Measurements from ENCODE around the gene ARMC3. TPM values are rescaled to one million over a fixed set of nuclear protein-coding genes. Genes with fewer than 3 reads are reported as not detected.

ARMC3 gene
- total and polyA plus RNA-seq, 5 donors, result not detected

GRCh38 chr10:23021430-23021829 is 93.6 kb downstream of the ARMC3 start:
- WGBS, result 82% methylated on average over 2 of the region's 2 CpGs
- intact Hi-C loops (cut with DNase I), result no loop called here
- H3K27ac ChIP-seq (ENCODE audit: low read length), result no peak overlapping the region
- H3K9me3 ChIP-seq (ENCODE audit: control insufficient read depth, low read length), result peaks cover 7% of the 10 kb centered on the region
- DNase-seq (no peak), ATAC-seq (no peak)
- no peak overlapping the region for H3K4me3 ChIP-seq (ENCODE audit: low read length)
- no peaks in the 10 kb centered on the region for H3K4me1 ChIP-seq (ENCODE audit: control insufficient read depth, insufficient read depth, low read length)
- H3K27me3 ChIP-seq (ENCODE audit: control insufficient read depth, insufficient read depth), result no peaks in the 10 kb centered on the region

GRCh38 chr10:23024002-23024401 is 96.1 kb downstream of the ARMC3 start:
- intact Hi-C loops (cut with DNase I), result no loop called here

DNA sequence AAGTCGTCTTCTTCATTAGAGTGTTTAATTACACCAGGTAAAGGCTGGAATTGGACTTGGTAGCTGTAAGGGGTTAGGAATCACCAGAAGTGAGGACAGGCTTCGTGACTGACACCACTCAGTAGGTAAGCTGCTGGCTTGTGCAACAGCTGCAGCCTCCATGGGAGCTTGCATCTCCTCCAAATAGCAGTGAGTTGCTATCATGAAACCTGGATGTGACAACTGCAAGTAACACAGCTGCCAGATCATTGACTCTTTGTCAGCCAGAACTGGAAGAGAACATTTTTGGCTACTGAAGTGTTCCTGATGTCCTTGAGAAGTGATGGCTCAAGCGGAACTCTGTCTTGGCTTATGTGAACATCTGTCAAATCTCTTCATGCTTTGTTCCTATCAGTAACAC is 103.5 kb downstream of the ARMC3 start:
- intact Hi-C loops (cut with DNase I), result no loop called here
- no peaks in the 10 kb centered on the region for H3K4me1 ChIP-seq (ENCODE audit: control insufficient read depth, insufficient read depth, low read length)
- H3K9me3 ChIP-seq (ENCODE audit: control insufficient read depth, low read length), result no peaks in the 10 kb centered on the region
- H3K4me3 ChIP-seq (ENCODE audit: low read length), result no peak overlapping the region
- ATAC-seq (peak; percentile 65 to 92), DNase-seq (no peak)
- no peak overlapping the region for H3K27ac ChIP-seq (ENCODE audit: low read length)
- 33% methylated on average over 3 of the region's 3 CpGs for WGBS
- no peaks in the 10 kb centered on the region for H3K27me3 ChIP-seq (ENCODE audit: control insufficient read depth, insufficient read depth)

More at GRCh38 chr10:23024002-23024401, 96.1 kb downstream of the ARMC3 start:
- H3K27ac ChIP-seq (ENCODE audit: low read length), result no peak overlapping the region
- H3K27me3 ChIP-seq (ENCODE audit: control insufficient read depth, insufficient read depth), result no peaks in the 10 kb centered on the region
- ATAC-seq (no peak), DNase-seq (no peak)
- 88% methylated on average over 2 of the region's 2 CpGs for WGBS
- peaks cover 7% of the 10 kb centered on the region for H3K9me3 ChIP-seq (ENCODE audit: control insufficient read depth, low read length)
- H3K4me1 ChIP-seq (ENCODE audit: control insufficient read depth, insufficient read depth, low read length), result no peaks in the 10 kb centered on the region
- H3K4me3 ChIP-seq (ENCODE audit: low read length), result no peak overlapping the region

GRCh38 chr10:23034790-23035189 is 106.9 kb downstream of the ARMC3 start:
- ATAC-seq (no peak), DNase-seq (no peak)
- H3K27ac ChIP-seq (ENCODE audit: low read length), result no peak overlapping the region
- no peaks in the 10 kb centered on the region for H3K27me3 ChIP-seq (ENCODE audit: control insufficient read depth, insufficient read depth)
- H3K9me3 ChIP-seq (ENCODE audit: control insufficient read depth, low read length), result no peaks in the 10 kb centered on the region
- intact Hi-C loops (cut with DNase I), result no loop called here
- no peak overlapping the region for H3K4me3 ChIP-seq (ENCODE audit: low read length)
- H3K4me1 ChIP-seq (ENCODE audit: control insufficient read depth, insufficient read depth, low read length), result no peaks in the 10 kb centered on the region

GRCh38 chr10:23035569-23035968 is 107.7 kb downstream of the ARMC3 start:
- Histone ChIP-seq H3K4me3 (ENCODE audit: low read length) (no peak overlapping the region), H3K4me1 (ENCODE audit: control insufficient read depth, insufficient read depth, low read length) (no peaks in the 10 kb centered on the region), H3K27ac (ENCODE audit: low read length) (no peak overlapping the region), H3K9me3 (ENCODE audit: control insufficient read depth, low read length) (no peaks in the 10 kb centered on the region), H3K27me3 (ENCODE audit: control insufficient read depth, insufficient read depth) (no peaks in the 10 kb centered on the region)
- intact Hi-C loops (cut with DNase I), result no loop called here
- DNase-seq (no peak), ATAC-seq (peak in 1 of 2 donors; percentile 31)

GRCh38 chr10:23037152-23037551 is 109.3 kb downstream of the ARMC3 start:
- DNase-seq (no peak), ATAC-seq (no peak)
- Histone ChIP-seq H3K27ac (ENCODE audit: low read length) (no peak overlapping the region), H3K9me3 (ENCODE audit: control insufficient read depth, low read length) (no peaks in the 10 kb centered on the region), H3K4me1 (ENCODE audit: control insufficient read depth, insufficient read depth, low read length) (no peaks in the 10 kb centered on the region), H3K4me3 (ENCODE audit: low read length) (no peak overlapping the region), H3K27me3 (ENCODE audit: control insufficient read depth, insufficient read depth) (no peaks in the 10 kb centered on the region)
- intact Hi-C loops (cut with DNase I), result no loop called here
- WGBS, result 66% methylated on average over 10 of the region's 10 CpGs

GRCh38 chr10:23037561-23037960 is 109.7 kb downstream of the ARMC3 start:
- intact Hi-C loops (cut with DNase I), result no loop called here
- no peaks in the 10 kb centered on the region for H3K27me3 ChIP-seq (ENCODE audit: control insufficient read depth, insufficient read depth)
- H3K4me1 ChIP-seq (ENCODE audit: control insufficient read depth, insufficient read depth, low read length), result no peaks in the 10 kb centered on the region
- DNase-seq, result no peak
- no peak overlapping the region for H3K27ac ChIP-seq (ENCODE audit: low read length)
- 33% methylated on average over 4 of the region's 4 CpGs for WGBS
- peak in 1 of 2 donors; percentile 54 for ATAC-seq
- no peak overlapping the region for H3K4me3 ChIP-seq (ENCODE audit: low read length)
- no peaks in the 10 kb centered on the region for H3K9me3 ChIP-seq (ENCODE audit: control insufficient read depth, low read length)

DNA sequence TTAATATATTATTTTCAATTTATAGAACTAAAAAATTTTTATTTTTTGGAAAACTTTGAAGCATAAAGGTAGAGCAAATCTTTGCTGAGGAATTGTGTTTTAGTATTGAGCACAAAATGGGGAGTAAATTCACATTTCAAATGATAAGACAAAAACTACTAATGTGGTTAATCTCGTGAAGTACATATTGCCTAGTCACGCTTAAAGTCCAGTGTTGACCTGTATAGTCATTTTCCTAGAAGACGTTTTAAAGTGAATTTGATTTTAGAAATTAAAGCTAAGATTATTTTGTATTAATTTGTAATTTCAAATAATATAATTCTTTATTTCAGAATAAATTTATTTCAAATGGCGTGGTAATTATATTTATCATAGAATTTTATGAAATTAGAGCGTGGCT is 110.3 kb downstream of the ARMC3 start:
- Histone ChIP-seq H3K9me3 (ENCODE audit: control insufficient read depth, low read length) (no peaks in the 10 kb centered on the region), H3K4me1 (ENCODE audit: control insufficient read depth, insufficient read depth, low read length) (no peaks in the 10 kb centered on the region), H3K4me3 (ENCODE audit: low read length) (no peak overlapping the region), H3K27ac (ENCODE audit: low read length) (no peak overlapping the region), H3K27me3 (ENCODE audit: control insufficient read depth, insufficient read depth) (no peaks in the 10 kb centered on the region)
- 93% methylated on average over 5 of the region's 5 CpGs for WGBS
- ATAC-seq (no peak), DNase-seq (no peak)
- intact Hi-C loops (cut with DNase I), result no loop called here

- intact Hi-C loops (cut with DNase I), result no loop called here
- no peak overlapping the region for H3K27ac ChIP-seq (ENCODE audit: low read length)
- no peaks in the 10 kb centered on the region for H3K9me3 ChIP-seq (ENCODE audit: control insufficient read depth, low read length)
- no peak for DNase-seq
- 91% methylated on average over 2 of the region's 2 CpGs for WGBS
- H3K4me1 ChIP-seq (ENCODE audit: control insufficient read depth, insufficient read depth, low read length), result no peaks in the 10 kb centered on the region
- no peak overlapping the region for H3K4me3 ChIP-seq (ENCODE audit: low read length)
- ATAC-seq, result no peak
- no peaks in the 10 kb centered on the region for H3K27me3 ChIP-seq (ENCODE audit: control insufficient read depth, insufficient read depth)
Observed at GRCh38 chr10:23040002-23040401, 112.1 kb downstream of the ARMC3 start.

DNA sequence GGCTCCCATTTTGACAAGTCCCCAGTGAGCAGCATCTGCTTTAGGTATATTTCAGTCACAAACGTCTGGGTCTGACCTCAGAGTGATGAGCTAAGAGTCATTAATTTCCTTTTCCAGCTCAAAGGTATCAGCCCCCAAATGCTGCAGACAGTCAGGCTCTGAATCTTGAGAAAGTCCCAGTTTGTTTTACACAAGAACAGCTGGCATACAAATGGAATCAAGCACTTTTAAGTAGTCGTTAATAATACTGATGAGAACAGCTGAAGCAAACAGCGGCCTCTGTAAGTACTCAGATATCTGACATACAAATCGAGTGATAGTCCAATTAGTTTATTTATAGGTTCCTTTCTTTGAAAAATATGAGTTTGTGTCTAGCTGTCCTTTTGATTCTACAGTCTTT is 118.2 kb downstream of the ARMC3 start:
- intact Hi-C loops (cut with DNase I), result no loop called here
- no peak overlapping the region for H3K4me3 ChIP-seq (ENCODE audit: low read length)
- ATAC-seq, result no peak
- DNase-seq, result no peak
- no peak overlapping the region for H3K27ac ChIP-seq (ENCODE audit: low read length)
- no peaks in the 10 kb centered on the region for H3K9me3 ChIP-seq (ENCODE audit: control insufficient read depth, low read length)
- WGBS, result 34% methylated on average over 4 of the region's 4 CpGs
- H3K27me3 ChIP-seq (ENCODE audit: control insufficient read depth, insufficient read depth), result no peaks in the 10 kb centered on the region
- H3K4me1 ChIP-seq (ENCODE audit: control insufficient read depth, insufficient read depth, low read length), result no peaks in the 10 kb centered on the region

DNA sequence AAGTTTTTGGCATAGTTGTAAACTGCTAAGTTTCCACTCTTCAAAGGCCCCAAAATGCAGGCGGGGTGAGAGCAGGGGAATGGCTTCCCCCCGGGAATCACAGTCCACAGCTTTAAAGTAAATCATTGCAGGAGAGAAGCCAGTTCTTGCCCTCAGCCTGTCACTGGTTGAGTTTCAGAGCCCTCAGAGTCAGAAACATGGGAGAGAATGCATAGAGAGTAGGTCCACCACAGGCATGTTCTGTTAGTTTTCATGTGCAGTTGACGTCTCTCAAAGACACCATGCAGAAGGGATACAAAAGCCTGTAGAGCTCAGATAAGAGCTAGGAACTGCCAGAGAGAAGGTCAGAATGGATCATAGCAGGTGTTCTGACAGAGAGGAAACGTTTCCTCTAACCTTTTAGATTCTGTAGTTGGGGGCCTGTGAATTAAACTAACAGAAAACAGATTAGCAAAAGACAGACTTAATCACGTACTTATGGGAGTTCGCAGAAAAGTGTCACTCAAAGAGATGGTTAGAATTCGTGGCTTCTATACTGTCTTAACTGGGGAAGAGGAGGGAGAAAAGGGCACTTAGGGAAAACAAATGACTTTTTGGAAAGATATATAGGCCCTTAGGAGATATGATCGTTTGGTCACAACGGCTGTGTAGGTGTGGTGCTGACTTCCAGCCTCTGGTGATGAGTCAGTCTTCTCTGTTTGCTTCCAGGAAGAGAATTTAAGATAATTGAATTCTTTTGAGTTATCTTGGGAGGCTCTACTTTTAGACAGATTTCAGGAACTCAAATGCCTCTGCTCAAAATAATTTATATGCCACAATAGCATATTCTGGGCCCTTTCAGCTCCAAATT is 119.6 kb downstream of the ARMC3 start:
- DNase-seq (no peak), ATAC-seq (peak; percentile 36 to 73)
- Histone ChIP-seq H3K27me3 (ENCODE audit: control insufficient read depth, insufficient read depth) (no peaks in the 10 kb centered on the region), H3K9me3 (ENCODE audit: control insufficient read depth, low read length) (no peaks in the 10 kb centered on the region), H3K4me3 (ENCODE audit: low read length) (no peak overlapping the region), H3K4me1 (ENCODE audit: control insufficient read depth, insufficient read depth, low read length) (no peaks in the 10 kb centered on the region), H3K27ac (ENCODE audit: low read length) (peak overlapping the region; percentile 67)
- WGBS, result 46% methylated on average over 9 of the region's 9 CpGs
- intact Hi-C loops (cut with DNase I), result no loop called here

GRCh38 chr10:23048191-23048590 is 120.3 kb downstream of the ARMC3 start:
- Histone ChIP-seq H3K4me3 (ENCODE audit: low read length) (no peak overlapping the region), H3K27ac (ENCODE audit: low read length) (no peak overlapping the region), H3K27me3 (ENCODE audit: control insufficient read depth, insufficient read depth) (no peaks in the 10 kb centered on the region), H3K4me1 (ENCODE audit: control insufficient read depth, insufficient read depth, low read length) (no peaks in the 10 kb centered on the region), H3K9me3 (ENCODE audit: control insufficient read depth, low read length) (no peaks in the 10 kb centered on the region)
- DNase-seq (no peak), ATAC-seq (no peak)
- intact Hi-C loops (cut with DNase I), result no loop called here
- 95% methylated on average over 4 of the region's 4 CpGs for WGBS

Data from right cardiac atrium (tissue), 5 donors.